Activated naive CD8-positive, alpha-beta T cell (primary cell): ENCODE data around the gene SEC23B.
A peak's percentile ranks its signal among the peaks of the same experiment; 100 is the strongest.
"Not testable (repeated sequence)": the region's sequence is repeated elsewhere in the genome, so short reads cannot be mapped to it uniquely, and the experiment has no call there.

Source experiments
- H3K27ac Mint-ChIP-seq: one replicate; pipeline ENCODE4 v1.8.0; 2021; ENCODE audit warnings: mixed read lengths
- H3K27me3 Mint-ChIP-seq: one replicate; pipeline ENCODE4 v1.8.0; 2021; ENCODE audit warnings: mixed read lengths
- H3K36me3 Mint-ChIP-seq: one replicate; pipeline ENCODE4 v1.8.0; 2021; ENCODE audit warnings: mixed read lengths
- H3K4me1 Mint-ChIP-seq: one replicate; pipeline ENCODE4 v1.8.0; 2021; ENCODE audit warnings: low read depth, mixed read lengths
- H3K4me3 Mint-ChIP-seq: one replicate; pipeline ENCODE4 v1.8.0; 2021; ENCODE audit warnings: mild to moderate bottlenecking, mixed read lengths
- H3K9me3 Mint-ChIP-seq: one replicate; pipeline ENCODE4 v1.8.0; 2021; ENCODE audit warnings: low read depth, mixed read lengths

The SEC23B gene

GRCh38 chr20:18506744-18507143, 996 bp upstream of the SEC23B start:
- Mint-ChIP-seq H3K4me1 (peaks cover 39% of the 10 kb centered on the region), H3K9me3 (no peaks in the 10 kb centered on the region), H3K4me3 (peak overlapping the region; percentile 100), H3K27ac (peak overlapping the region; percentile 100), H3K36me3 (peaks cover 7% of the 10 kb centered on the region), H3K27me3 (peaks cover 3% of the 10 kb centered on the region)

DNA sequence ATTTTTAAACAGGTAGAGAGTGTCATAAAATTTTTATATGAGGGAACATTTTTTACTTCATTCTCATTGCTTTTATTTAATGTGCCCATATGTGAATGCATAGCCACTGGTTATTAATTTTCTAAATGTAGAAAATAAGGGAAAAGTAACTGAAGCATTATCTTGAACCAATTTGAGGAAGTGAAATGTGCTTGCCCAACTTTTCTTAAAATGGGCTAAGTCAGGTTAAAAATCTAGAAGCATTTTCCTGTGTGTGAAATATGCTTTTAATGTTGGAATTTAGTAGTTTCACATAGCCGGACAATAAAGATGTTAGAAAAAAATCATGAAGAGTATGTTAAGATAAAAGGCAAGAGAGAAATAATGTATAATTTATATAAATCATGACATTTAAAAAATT, 3.8 kb downstream of the SEC23B start:
- Mint-ChIP-seq H3K27ac (no peak overlapping the region), H3K4me3 (no peak overlapping the region), H3K4me1 (peaks cover 55% of the 10 kb centered on the region), H3K36me3 (peaks cover 15% of the 10 kb centered on the region), H3K27me3 (no peaks in the 10 kb centered on the region), H3K9me3 (no peaks in the 10 kb centered on the region)

DNA sequence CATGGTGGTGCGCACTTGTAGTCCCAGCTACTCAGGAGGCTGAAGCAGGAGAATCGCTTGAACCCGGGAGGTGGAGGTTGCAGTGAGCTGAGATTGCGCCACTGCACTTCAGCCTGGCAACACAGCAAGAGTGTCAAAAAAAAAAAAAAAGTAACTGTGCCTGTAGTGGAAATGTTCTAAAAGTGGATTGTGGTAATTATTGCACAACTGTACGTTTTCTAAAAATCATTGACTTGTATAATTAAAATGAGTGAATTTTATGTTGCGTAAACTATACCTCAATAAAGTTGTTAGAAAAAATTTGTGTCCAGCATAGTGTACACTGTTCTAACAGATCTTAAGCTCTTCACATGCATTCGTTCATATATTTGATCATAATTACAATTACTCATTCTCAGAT, 5.5 kb downstream of the SEC23B start:
- peaks cover 14% of the 10 kb centered on the region for H3K36me3 Mint-ChIP-seq
- no peak overlapping the region for H3K27ac Mint-ChIP-seq

DNA sequence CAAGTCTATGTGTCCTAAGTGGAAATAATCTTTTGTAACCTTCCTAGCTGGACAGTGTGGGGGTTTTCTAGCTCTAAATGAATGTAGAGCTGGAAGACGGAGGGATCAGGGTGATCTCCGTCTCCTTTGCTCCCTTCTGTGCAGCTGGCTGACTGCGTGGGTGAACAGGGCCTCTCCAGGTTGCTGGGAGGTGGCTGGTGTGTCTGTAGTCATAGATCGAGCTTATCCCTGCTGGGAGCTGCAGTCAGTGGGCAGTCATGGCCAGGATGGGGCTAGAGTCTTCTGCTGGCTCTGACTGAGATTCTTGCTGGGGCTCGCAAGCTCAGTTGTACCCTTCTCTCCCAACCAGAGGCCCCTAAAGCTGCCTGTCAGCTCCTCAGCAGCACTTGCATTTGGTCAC, 6.4 kb downstream of the SEC23B start:
- H3K36me3 Mint-ChIP-seq = peaks cover 12% of the 10 kb centered on the region

More for the DNA sequence above, 5.5 kb downstream of the SEC23B start:
- H3K4me1 Mint-ChIP-seq = peaks cover 43% of the 10 kb centered on the region
- no peaks in the 10 kb centered on the region for H3K27me3 Mint-ChIP-seq
- no peak overlapping the region for H3K4me3 Mint-ChIP-seq
- H3K9me3 Mint-ChIP-seq = no peaks in the 10 kb centered on the region

DNA sequence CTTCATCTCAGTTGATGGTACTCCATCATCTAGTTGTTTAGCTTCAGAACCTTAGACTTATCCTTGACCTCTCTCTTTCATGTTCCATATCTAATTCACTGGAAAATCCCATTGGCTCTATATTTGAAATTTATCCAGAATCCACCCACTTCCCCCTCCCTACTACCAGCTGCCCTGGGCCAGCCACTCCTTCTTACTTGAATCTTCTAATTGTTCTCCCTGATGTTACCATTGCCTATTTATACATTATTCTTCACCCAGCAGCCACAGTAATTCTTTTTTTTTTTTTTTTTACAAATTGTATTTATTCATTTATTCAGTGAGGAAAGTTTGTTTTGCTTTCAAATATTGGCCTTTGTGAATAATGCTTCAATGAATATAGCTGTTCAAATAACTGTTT, 8.2 kb downstream of the SEC23B start:
- Mint-ChIP-seq H3K4me1 (peaks cover 24% of the 10 kb centered on the region), H3K36me3 (peaks cover 11% of the 10 kb centered on the region), H3K4me3 (no peak overlapping the region), H3K9me3 (no peaks in the 10 kb centered on the region), H3K27me3 (no peaks in the 10 kb centered on the region), H3K27ac (no peak overlapping the region)

More for the DNA sequence above, 6.4 kb downstream of the SEC23B start:
- no peaks in the 10 kb centered on the region for H3K9me3 Mint-ChIP-seq
- H3K4me3 Mint-ChIP-seq = no peak overlapping the region
- no peaks in the 10 kb centered on the region for H3K27me3 Mint-ChIP-seq
- peak overlapping the region; percentile 22 for H3K27ac Mint-ChIP-seq
- peaks cover 35% of the 10 kb centered on the region for H3K4me1 Mint-ChIP-seq

- not testable (repeated sequence) for H3K27me3 Mint-ChIP-seq, H3K27ac Mint-ChIP-seq, H3K36me3 Mint-ChIP-seq, H3K4me3 Mint-ChIP-seq, H3K4me1 Mint-ChIP-seq, H3K9me3 Mint-ChIP-seq
These were observed 14.3 kb downstream of the SEC23B start for GRCh38 chr20:18522066-18522465.

GRCh38 chr20:18523066-18523465, 15.3 kb downstream of the SEC23B start:
- Mint-ChIP-seq H3K4me3 (no peak overlapping the region), H3K27me3 (no peaks in the 10 kb centered on the region)

GRCh38 chr20:18524646-18525045, 16.9 kb downstream of the SEC23B start:
- Mint-ChIP-seq H3K4me1 (no peaks in the 10 kb centered on the region), H3K4me3 (no peak overlapping the region), H3K36me3 (peaks cover 11% of the 10 kb centered on the region), H3K27me3 (no peaks in the 10 kb centered on the region), H3K27ac (no peak overlapping the region), H3K9me3 (no peaks in the 10 kb centered on the region)

More at GRCh38 chr20:18523066-18523465, 15.3 kb downstream of the SEC23B start:
- no peaks in the 10 kb centered on the region for H3K4me1 Mint-ChIP-seq
- H3K36me3 Mint-ChIP-seq = peaks cover 7% of the 10 kb centered on the region
- no peak overlapping the region for H3K27ac Mint-ChIP-seq
- H3K9me3 Mint-ChIP-seq = no peaks in the 10 kb centered on the region

GRCh38 chr20:18526761-18527160, 19.0 kb downstream of the SEC23B start:
- not testable (repeated sequence) for H3K4me3 Mint-ChIP-seq, H3K9me3 Mint-ChIP-seq, H3K27ac Mint-ChIP-seq, H3K4me1 Mint-ChIP-seq, H3K27me3 Mint-ChIP-seq
- H3K36me3 Mint-ChIP-seq = peaks cover 14% of the 10 kb centered on the region

GRCh38 chr20:18527339-18527738, 19.6 kb downstream of the SEC23B start:
- no peaks in the 10 kb centered on the region for H3K27me3 Mint-ChIP-seq
- peaks cover 14% of the 10 kb centered on the region for H3K36me3 Mint-ChIP-seq
- H3K27ac Mint-ChIP-seq = no peak overlapping the region
- H3K4me1 Mint-ChIP-seq = no peaks in the 10 kb centered on the region
- H3K4me3 Mint-ChIP-seq = no peak overlapping the region
- H3K9me3 Mint-ChIP-seq = no peaks in the 10 kb centered on the region

- no peaks in the 10 kb centered on the region for H3K4me1 Mint-ChIP-seq
- H3K4me3 Mint-ChIP-seq = no peak overlapping the region
- H3K27ac Mint-ChIP-seq = no peak overlapping the region
- no peaks in the 10 kb centered on the region for H3K9me3 Mint-ChIP-seq
- no peaks in the 10 kb centered on the region for H3K27me3 Mint-ChIP-seq
- peaks cover 14% of the 10 kb centered on the region for H3K36me3 Mint-ChIP-seq
These were observed 20.1 kb downstream of the SEC23B start for GRCh38 chr20:18527836-18528235.

DNA sequence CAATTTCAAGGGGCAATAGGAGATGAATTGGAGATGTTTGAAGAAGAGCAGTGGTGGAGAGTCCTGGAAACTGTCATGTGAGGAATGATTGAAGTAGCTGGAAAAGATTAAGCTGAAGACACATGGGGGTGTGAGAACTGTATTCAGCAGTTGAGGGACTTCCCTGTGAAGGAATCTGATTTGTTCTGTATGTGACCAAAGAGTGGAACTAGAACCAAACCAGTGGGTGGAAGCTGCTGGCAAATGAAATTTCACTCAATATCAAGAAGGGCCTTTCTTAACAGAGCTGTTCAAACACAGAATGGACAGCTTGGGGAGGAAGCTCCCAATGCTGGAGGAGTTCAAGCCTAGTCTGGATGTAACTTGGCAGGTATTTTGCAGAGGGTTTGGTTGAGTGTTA, 21.3 kb downstream of the SEC23B start:
- H3K27me3 Mint-ChIP-seq = no peaks in the 10 kb centered on the region
- H3K27ac Mint-ChIP-seq = no peak overlapping the region
- no peaks in the 10 kb centered on the region for H3K9me3 Mint-ChIP-seq
- H3K4me1 Mint-ChIP-seq = no peaks in the 10 kb centered on the region
- no peak overlapping the region for H3K4me3 Mint-ChIP-seq
- H3K36me3 Mint-ChIP-seq = peaks cover 14% of the 10 kb centered on the region

DNA sequence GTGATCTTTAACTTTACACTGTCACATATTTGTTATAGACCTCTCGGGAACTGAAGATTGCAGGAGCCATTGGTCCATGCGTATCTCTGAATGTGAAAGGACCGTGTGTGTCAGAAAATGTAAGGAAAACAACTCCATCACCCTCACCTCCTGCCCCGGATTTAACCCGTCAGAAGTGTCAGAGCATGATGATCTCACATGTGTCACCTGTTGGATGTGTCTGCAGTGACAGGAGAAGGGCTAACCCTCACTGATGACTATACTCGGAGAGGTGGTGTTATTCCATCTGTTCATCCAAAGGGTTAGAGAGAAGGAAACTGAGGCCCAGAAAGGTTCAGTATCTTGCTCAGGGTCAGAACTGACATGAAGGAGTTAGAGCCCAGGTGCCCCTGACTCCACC, 24.9 kb downstream of the SEC23B start:
- Mint-ChIP-seq H3K4me1 (no peaks in the 10 kb centered on the region), H3K36me3 (peaks cover 20% of the 10 kb centered on the region), H3K27me3 (no peaks in the 10 kb centered on the region), H3K9me3 (no peaks in the 10 kb centered on the region), H3K27ac (no peak overlapping the region), H3K4me3 (no peak overlapping the region)

GRCh38 chr20:18533491-18533890, 25.8 kb downstream of the SEC23B start:
- no peaks in the 10 kb centered on the region for H3K9me3 Mint-ChIP-seq
- H3K4me3 Mint-ChIP-seq = no peak overlapping the region
- no peaks in the 10 kb centered on the region for H3K27me3 Mint-ChIP-seq
- peaks cover 20% of the 10 kb centered on the region for H3K36me3 Mint-ChIP-seq
- H3K4me1 Mint-ChIP-seq = no peaks in the 10 kb centered on the region
- H3K27ac Mint-ChIP-seq = no peak overlapping the region

DNA sequence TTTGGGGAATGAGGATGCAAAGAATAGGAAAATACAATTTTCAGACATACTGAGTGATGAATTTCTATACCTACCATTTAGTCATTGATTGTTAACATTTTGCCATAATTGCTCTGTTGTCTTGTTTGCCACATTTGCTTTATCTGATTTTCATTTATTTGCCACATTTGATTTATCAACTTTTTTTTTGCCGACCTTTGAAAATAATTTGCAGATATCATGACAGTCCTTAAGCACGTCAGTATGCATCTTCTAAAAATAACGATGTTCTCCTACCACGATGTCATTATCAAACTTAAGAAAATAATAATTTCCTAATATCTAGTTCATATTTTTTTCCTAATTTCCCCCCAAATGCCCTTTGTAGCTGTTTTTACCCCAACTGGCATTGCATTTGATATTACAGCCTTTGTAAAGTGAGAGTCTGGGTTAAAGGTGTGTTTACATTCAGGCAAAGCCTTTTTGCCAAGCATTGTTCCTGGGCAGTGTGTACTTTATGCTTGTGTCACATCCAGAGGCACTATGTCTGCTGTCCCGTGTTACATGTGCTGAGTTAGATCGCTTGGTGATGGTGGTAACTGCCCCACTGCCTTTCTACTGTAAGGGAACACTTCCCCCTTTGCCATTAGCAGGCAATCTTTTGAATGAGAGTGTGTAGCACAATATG, 26.4 kb downstream of the SEC23B start:
- H3K4me1 Mint-ChIP-seq = no peaks in the 10 kb centered on the region
- H3K27me3 Mint-ChIP-seq = no peaks in the 10 kb centered on the region
- H3K9me3 Mint-ChIP-seq = no peaks in the 10 kb centered on the region
- H3K27ac Mint-ChIP-seq = no peak overlapping the region
- H3K36me3 Mint-ChIP-seq = peaks cover 20% of the 10 kb centered on the region
- no peak overlapping the region for H3K4me3 Mint-ChIP-seq

- Mint-ChIP-seq H3K9me3 (no peaks in the 10 kb centered on the region), H3K36me3 (peaks cover 20% of the 10 kb centered on the region), H3K4me1 (no peaks in the 10 kb centered on the region), H3K4me3 (no peak overlapping the region), H3K27ac (no peak overlapping the region), H3K27me3 (no peaks in the 10 kb centered on the region)
These were observed 29.9 kb downstream of the SEC23B start for GRCh38 chr20:18537651-18538050.
